Gastrocnemius medialis (tissue), 4 donors: ENCODE results near the gene ARHGAP23. TPM values are rescaled to one million over a fixed set of nuclear protein-coding genes. Genes with fewer than 3 reads are reported as not detected.
"Not testable (repeated sequence)": the region's sequence is repeated elsewhere in the genome, so short reads cannot be mapped to it uniquely, and the experiment has no call there.

Experiments used
- ATAC-seq, 2 donors: fragments of 150-250 bp; one replicate each; pipeline ENCODE4 v1.9.1; 2016
- DNase-seq, 2 donors: peaks; one replicate each; pipeline ENCODE4 v3.0.0-alpha.2; 2019
- H3K27ac ChIP-seq, 4 donors: fragments of 200-600 bp; sonication (generic); 1 replicate in 1 of 4; 2 replicates in 3 of 4; pipeline ENCODE4 v1.5.1; 2016 to 2018; ENCODE audit warnings: mild to moderate bottlenecking in 2 of 4, moderate library complexity in 1 of 4
- H3K27me3 ChIP-seq, 3 donors: fragments of 200-600 bp; sonication (generic) in 2 of 3; 1 replicate in 1 of 3; 2 replicates in 2 of 3; pipeline versions ENCODE4 v1.5.1 to v1.6.0; 2016 to 2019; ENCODE audit warnings: mild to moderate bottlenecking in 1 of 3, moderate library complexity in 1 of 3
- H3K36me3 ChIP-seq, 2 donors: fragments of 200-600 bp; sonication (generic) in 1 of 2; one replicate each; pipeline ENCODE4 v1.5.1; 2017 to 2018
- H3K4me1 ChIP-seq, 2 donors: fragments of 200-600 bp; sonication (generic) in 1 of 2; one replicate each; pipeline ENCODE4 v1.5.1; 2016 to 2017; ENCODE audit warnings: mild to moderate bottlenecking in 2 of 2
- H3K4me3 ChIP-seq, 4 donors: fragments of 200-600 bp; sonication (generic) in 3 of 4; 1 replicate in 1 of 4; 2 replicates in 3 of 4; pipeline ENCODE4 v1.5.1; 2016 to 2019; ENCODE audit warnings: mild to moderate bottlenecking in 2 of 4
- H3K9me3 ChIP-seq, 3 donors: fragments of 200-600 bp; sonication (generic) in 2 of 3; 1 replicate in 1 of 3; 2 replicates in 2 of 3; pipeline ENCODE4 v1.5.1; 2016 to 2019
- CTCF ChIP-seq, 5 experiments: fragments of 450-650 bp in 3 of 5; fragments of 200-600 bp in 2 of 5; sonication (generic) in 2 of 5; IDR thresholded peaks in 4 of 5; conservative IDR thresholded peaks in 1 of 5; 1 replicate in 4 of 5; 2 replicates in 1 of 5; pipeline ENCODE4 v1.5.1; 2016 to 2019; ENCODE audit warnings: antibody characterized with exemption in 5 of 5, mild to moderate bottlenecking in 3 of 5, moderate library complexity in 3 of 5
- POLR2A ChIP-seq, 2 donors: fragments of 450-650 bp; IDR thresholded peaks; one replicate each; pipeline ENCODE4 v1.6.1; 2017; ENCODE audit warnings: antibody characterized with exemption in 2 of 2, mild to moderate bottlenecking in 2 of 2, moderate library complexity in 2 of 2
- in situ Hi-C, 4 donors: fragments of 200-750 bp; cut with MboI; loops; one replicate each; pipeline versions ENCODE4 v1.15.0 to v1.8.0; 2017; ENCODE audit warnings: low sequenced_read_pairs in 4 of 4
- intact Hi-C: fragments of 100-400 bp; cut with DNase I; formaldehyde crosslinking; loops from one replicate; pipeline ENCODE4 v1.15.1; 2023; ENCODE audit warnings: low total_unique reads
- total RNA-seq, 4 donors: library from RNA; depleted of rRNA; stranded (reverse); fragments of >200 nt; gene quantifications; one replicate each; pipeline versions ENCODE4 v1.1.0 to v1.2.3, GENCODE V29; 2016

Gene ARHGAP23
- total RNA-seq, 4 donors from 2014 or later, result 8.0 to 22.7 (median 12.1) TPM

- not testable (repeated sequence) for H3K9me3 ChIP-seq, H3K27me3 ChIP-seq, H3K4me1 ChIP-seq, H3K4me3 ChIP-seq, H3K27ac ChIP-seq
- DNase-seq, result peak; percentile 66 to 84
- peak in 4 of 5 experiments; percentile 28 to 68 (median 56) for TF ChIP-seq CTCF (IDR thresholded peaks at IDR 0.05 in 4 of 5, conservative IDR thresholded peaks at IDR 0.05 in 1 of 5)
- peak in 1 of 2 donors; percentile 58 for ATAC-seq
- in situ Hi-C loops, result loop anchor here in 1 of 4 donors (25.0 kb wide), 1 partner anchor 170 kb away; the partner anchor contains the start of gene EPOP
- H3K36me3 ChIP-seq, result peaks cover 0 to 24% of the 10 kb centered on the region in 2 donors
- intact Hi-C loops, result loop anchor here (1.0 to 10.0 kb wide), 2 partner anchors 92 to 172 kb away; no protein-coding TSS in a partner anchor
Measured at GRCh38 chr17:38492067-38493040, 64.1 kb downstream of the ARHGAP23 start.

GRCh38 chr17:38494152-38494551, 65.9 kb downstream of the ARHGAP23 start:
- not testable (repeated sequence) for ATAC-seq, H3K4me1 ChIP-seq, H3K9me3 ChIP-seq, DNase-seq, H3K4me3 ChIP-seq, H3K27ac ChIP-seq, H3K27me3 ChIP-seq
- in situ Hi-C loops (loop anchor here in 1 of 4 donors (25.0 kb wide), 1 partner anchor 168 kb away; the partner anchor contains the start of gene EPOP), intact Hi-C loops (loop anchor here (10.0 kb wide), 1 partner anchor 171 kb away; no protein-coding TSS in a partner anchor)
- peaks cover 0 to 39% of the 10 kb centered on the region in 2 donors for H3K36me3 ChIP-seq

- in situ Hi-C loops (loop anchor here in 1 of 4 donors (25.0 kb wide), 1 partner anchor 165 kb away; the partner anchor contains the start of gene EPOP), intact Hi-C loops (loop anchor here (10.0 kb wide), 1 partner anchor 167 kb away; no protein-coding TSS in a partner anchor)
- peaks cover 0 to 38% of the 10 kb centered on the region in 2 donors for H3K36me3 ChIP-seq
- ATAC-seq, DNase-seq, H3K27ac ChIP-seq, H3K27me3 ChIP-seq, H3K4me3 ChIP-seq, H3K4me1 ChIP-seq, H3K9me3 ChIP-seq: not testable (repeated sequence)
Measured at GRCh38 chr17:38497656-38498055, 69.4 kb downstream of the ARHGAP23 start.

- no peak overlapping the region for H3K4me3 ChIP-seq
- DNase-seq (no peak), ATAC-seq (no peak)
- no peak overlapping the region for H3K27ac ChIP-seq
- no peaks in the 10 kb centered on the region for H3K9me3 ChIP-seq
- no peaks in the 10 kb centered on the region for H3K27me3 ChIP-seq
- no peak for TF ChIP-seq CTCF (IDR thresholded peaks at IDR 0.05 in 4 of 5, conservative IDR thresholded peaks at IDR 0.05 in 1 of 5)
- TF ChIP-seq POLR2A (IDR thresholded peaks at IDR 0.05), result no peak
- in situ Hi-C loops (loop anchor here in 1 of 4 donors (25.0 kb wide), 1 partner anchor 164 kb away; the partner anchor contains the start of gene EPOP), intact Hi-C loops (loop anchor here (10.0 kb wide), 1 partner anchor 166 kb away; no protein-coding TSS in a partner anchor)
- peaks cover 0 to 42% of the 10 kb centered on the region in 2 donors for H3K36me3 ChIP-seq
- H3K4me1 ChIP-seq, result no peaks in the 10 kb centered on the region
Measured at GRCh38 chr17:38498353-38498752, 70.1 kb downstream of the ARHGAP23 start.

GRCh38 chr17:38499230-38499629, 71.0 kb downstream of the ARHGAP23 start:
- not testable (repeated sequence) for DNase-seq, H3K27me3 ChIP-seq, H3K9me3 ChIP-seq, H3K4me1 ChIP-seq, ATAC-seq, H3K4me3 ChIP-seq, H3K27ac ChIP-seq
- in situ Hi-C loops (loop anchor here in 1 of 4 donors (25.0 kb wide), 1 partner anchor 163 kb away; the partner anchor contains the start of gene EPOP), intact Hi-C loops (loop anchor here (10.0 kb wide), 1 partner anchor 166 kb away; no protein-coding TSS in a partner anchor)
- peaks cover 0 to 37% of the 10 kb centered on the region in 2 donors for H3K36me3 ChIP-seq

- intact Hi-C loops, ATAC-seq, H3K27me3 ChIP-seq, in situ Hi-C loops, DNase-seq, H3K9me3 ChIP-seq, H3K4me1 ChIP-seq, H3K4me3 ChIP-seq, H3K27ac ChIP-seq: not testable (repeated sequence)
- H3K36me3 ChIP-seq, result peaks cover 0 to 41% of the 10 kb centered on the region in 2 donors
Measured at GRCh38 chr17:38501718-38502117, 73.5 kb downstream of the ARHGAP23 start.

- H3K9me3 ChIP-seq, ATAC-seq, H3K4me3 ChIP-seq, DNase-seq, H3K27ac ChIP-seq, H3K27me3 ChIP-seq, in situ Hi-C loops, H3K4me1 ChIP-seq, intact Hi-C loops: not testable (repeated sequence)
- peaks cover 0 to 38% of the 10 kb centered on the region in 2 donors for H3K36me3 ChIP-seq
Measured at GRCh38 chr17:38503286-38503913, 75.1 kb downstream of the ARHGAP23 start.
